ENCODE data around the gene RASD1. TPM values are rescaled to one million over a fixed set of nuclear protein-coding genes. Genes with fewer than 3 reads are reported as not detected.

The RASD1 gene
- total and polyA plus RNA-seq, 2 experiments from 2014 or later: 23.5 to 46.9 TPM

GRCh38 chr17:17497065-17497844 lies 1.1 kb upstream of the RASD1 start:
- Histone ChIP-seq H2AFZ (no peak overlapping the region), H4K20me1 (ENCODE audit: insufficient read depth, poor library complexity, severe bottlenecking) (no peaks in the 10 kb centered on the region), H3K4me3 (no peak overlapping the region), H3K4me2 (peak overlapping the region; percentile 99), H3K9me3 (ENCODE audit: low read depth) (no peaks in the 10 kb centered on the region), H3K27ac (no peak overlapping the region), H3K79me2 (no peaks in the 10 kb centered on the region), H3K27me3 (peaks cover 9% of the 10 kb centered on the region), H3K4me1 (ENCODE audit: insufficient read depth) (peaks cover 21% of the 10 kb centered on the region), H3K36me3 (replicated peaks; ENCODE audit: insufficient read depth, low read depth) (no peaks in the 10 kb centered on the region), H3K9me2 (replicated peaks; ENCODE audit: insufficient read depth) (no peaks in the 10 kb centered on the region)
- no peak for TF ChIP-seq EZH2 (IDR thresholded peaks at IDR 0.05; ENCODE audit: borderline replicate concordance)
- TF ChIP-seq EZH2phosphoT487 (IDR thresholded peaks at IDR 0.05; ENCODE audit: low read depth, severe bottlenecking, unreplicated experiment): no peak
- TF ChIP-seq, protein P1, sequence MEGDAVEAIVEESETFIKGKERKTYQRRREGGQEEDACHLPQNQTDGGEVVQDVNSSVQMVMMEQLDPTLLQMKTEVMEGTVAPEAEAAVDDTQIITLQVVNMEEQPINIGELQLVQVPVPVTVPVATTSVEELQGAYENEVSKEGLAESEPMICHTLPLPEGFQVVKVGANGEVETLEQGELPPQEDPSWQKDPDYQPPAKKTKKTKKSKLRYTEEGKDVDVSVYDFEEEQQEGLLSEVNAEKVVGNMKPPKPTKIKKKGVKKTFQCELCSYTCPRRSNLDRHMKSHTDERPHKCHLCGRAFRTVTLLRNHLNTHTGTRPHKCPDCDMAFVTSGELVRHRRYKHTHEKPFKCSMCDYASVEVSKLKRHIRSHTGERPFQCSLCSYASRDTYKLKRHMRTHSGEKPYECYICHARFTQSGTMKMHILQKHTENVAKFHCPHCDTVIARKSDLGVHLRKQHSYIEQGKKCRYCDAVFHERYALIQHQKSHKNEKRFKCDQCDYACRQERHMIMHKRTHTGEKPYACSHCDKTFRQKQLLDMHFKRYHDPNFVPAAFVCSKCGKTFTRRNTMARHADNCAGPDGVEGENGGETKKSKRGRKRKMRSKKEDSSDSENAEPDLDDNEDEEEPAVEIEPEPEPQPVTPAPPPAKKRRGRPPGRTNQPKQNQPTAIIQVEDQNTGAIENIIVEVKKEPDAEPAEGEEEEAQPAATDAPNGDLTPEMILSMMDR (IDR thresholded peaks at IDR 0.05; ENCODE audit: poor library complexity): no peak
- 38% methylated on average over 19 of the region's 19 CpGs for WGBS (ENCODE audit: low lambda C conversion rate, missing lambda C conversion rate)
- DNase-seq (ENCODE audit: low spot score): no peak

DNA sequence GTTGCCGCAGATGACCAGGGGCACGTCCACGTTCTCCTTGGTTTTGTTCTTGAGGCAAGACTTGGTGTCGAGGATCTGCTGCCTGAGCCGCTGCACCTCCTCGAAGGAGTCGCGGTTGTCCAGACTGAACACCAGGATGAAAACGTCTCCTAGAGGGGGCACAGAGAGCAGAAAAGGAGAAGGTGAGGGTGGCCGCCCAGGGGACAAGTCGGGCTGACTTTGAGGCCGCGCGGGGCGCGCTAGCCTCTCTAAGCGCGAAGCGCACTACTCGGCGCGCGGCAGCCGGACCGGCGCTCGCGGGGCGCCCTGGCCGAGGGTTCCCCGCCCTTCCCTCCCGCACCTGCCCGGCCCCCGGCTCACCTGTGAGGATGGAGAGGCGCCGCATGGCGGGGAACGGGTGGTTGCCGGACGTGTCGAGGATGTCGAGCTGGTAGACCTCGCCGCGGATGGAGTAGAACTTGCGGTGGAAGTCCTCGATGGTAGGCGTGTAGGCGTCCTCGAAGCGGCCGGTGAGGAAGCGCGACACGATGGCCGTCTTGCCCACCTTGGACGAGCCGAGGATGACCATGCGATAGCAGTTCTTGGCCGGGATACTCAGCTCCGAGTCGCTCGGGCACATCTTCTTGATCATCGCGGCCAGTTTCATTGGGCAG lies 533 bp downstream of the RASD1 start:
- Histone ChIP-seq H2AFZ (peak overlapping the region; percentile 42), H3K27ac (peak overlapping the region; percentile 25)

DNA sequence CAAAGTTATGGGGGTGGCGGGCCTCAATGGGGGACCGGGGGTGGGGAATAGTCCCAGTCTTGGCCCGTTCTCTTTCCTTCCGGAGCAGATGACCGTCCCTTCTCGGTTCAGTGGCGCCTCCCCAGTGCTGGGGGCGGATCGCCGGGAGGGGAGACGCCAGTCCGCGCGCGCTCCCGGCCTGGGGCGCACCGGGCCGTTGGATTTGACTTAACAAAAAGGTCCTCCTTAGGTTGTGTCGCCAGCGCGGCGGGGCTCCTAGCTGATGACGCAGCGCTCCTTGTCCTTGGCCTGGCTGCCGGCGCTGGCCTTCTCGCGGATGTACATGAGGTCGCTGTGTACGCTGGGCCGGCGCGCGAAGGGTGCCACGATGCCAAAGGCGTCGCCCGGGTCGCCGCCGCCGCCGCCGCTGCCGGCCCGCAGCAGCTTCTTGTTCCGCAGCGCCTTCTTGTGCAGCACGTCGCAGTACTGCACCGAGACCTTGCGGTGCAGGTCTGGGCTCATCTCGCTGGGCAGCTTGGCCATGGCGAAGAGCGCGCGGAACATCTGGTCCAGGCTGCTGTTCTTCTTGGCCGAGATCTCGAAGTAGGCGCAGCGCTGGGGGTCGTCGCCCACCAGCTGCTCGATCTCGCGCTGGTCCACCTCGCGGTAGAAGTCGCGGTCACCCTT lies 1.2 kb downstream of the RASD1 start:
- Histone ChIP-seq H3K9me3 (ENCODE audit: low read depth) (no peaks in the 10 kb centered on the region), H3K79me2 (no peaks in the 10 kb centered on the region), H4K20me1 (ENCODE audit: insufficient read depth, poor library complexity, severe bottlenecking) (no peaks in the 10 kb centered on the region), H3K36me3 (replicated peaks; ENCODE audit: insufficient read depth, low read depth) (no peaks in the 10 kb centered on the region), H3K4me2 (peak overlapping the region; percentile 99), H3K27me3 (peaks cover 9% of the 10 kb centered on the region), H3K4me1 (ENCODE audit: insufficient read depth) (peaks cover 21% of the 10 kb centered on the region), H3K27ac (peak overlapping the region; percentile 25), H3K4me3 (peak overlapping the region; percentile 70), H2AFZ (no peak overlapping the region), H3K9me2 (replicated peaks; ENCODE audit: insufficient read depth) (no peaks in the 10 kb centered on the region)
- WGBS (ENCODE audit: low lambda C conversion rate, missing lambda C conversion rate): 3% methylated on average over 69 of the region's 71 CpGs
- TF ChIP-seq EZH2phosphoT487 (IDR thresholded peaks at IDR 0.05; ENCODE audit: low read depth, severe bottlenecking, unreplicated experiment): no peak
- TF ChIP-seq, protein P1 (IDR thresholded peaks at IDR 0.05; ENCODE audit: poor library complexity): peak; percentile 5
- peak; percentile 60 for DNase-seq (ENCODE audit: low spot score)

More for the DNA sequence above, 533 bp downstream of the RASD1 start:
- no peaks in the 10 kb centered on the region for H3K9me2 ChIP-seq (replicated peaks; ENCODE audit: insufficient read depth)
- peak overlapping the region; percentile 70 for H3K4me3 ChIP-seq
- H3K27me3 ChIP-seq: peaks cover 9% of the 10 kb centered on the region
- DNase-seq (ENCODE audit: low spot score): peak; percentile 53
- H3K36me3 ChIP-seq (replicated peaks; ENCODE audit: insufficient read depth, low read depth): no peaks in the 10 kb centered on the region
- WGBS (ENCODE audit: low lambda C conversion rate, missing lambda C conversion rate): 3% methylated on average over 58 of the region's 65 CpGs
- no peaks in the 10 kb centered on the region for H3K9me3 ChIP-seq (ENCODE audit: low read depth)
- TF ChIP-seq EZH2 (IDR thresholded peaks at IDR 0.05; ENCODE audit: borderline replicate concordance) (no peak), EZH2phosphoT487 (IDR thresholded peaks at IDR 0.05; ENCODE audit: low read depth, severe bottlenecking, unreplicated experiment) (peak; percentile 59)
- TF ChIP-seq, protein P1 (IDR thresholded peaks at IDR 0.05; ENCODE audit: poor library complexity): no peak
- H3K4me2 ChIP-seq: peak overlapping the region; percentile 99
- no peaks in the 10 kb centered on the region for H3K79me2 ChIP-seq
- peaks cover 21% of the 10 kb centered on the region for H3K4me1 ChIP-seq (ENCODE audit: insufficient read depth)
- no peaks in the 10 kb centered on the region for H4K20me1 ChIP-seq (ENCODE audit: insufficient read depth, poor library complexity, severe bottlenecking)
